ENCODE measurements around the gene SEMA6A.

Gene SEMA6A

DNA sequence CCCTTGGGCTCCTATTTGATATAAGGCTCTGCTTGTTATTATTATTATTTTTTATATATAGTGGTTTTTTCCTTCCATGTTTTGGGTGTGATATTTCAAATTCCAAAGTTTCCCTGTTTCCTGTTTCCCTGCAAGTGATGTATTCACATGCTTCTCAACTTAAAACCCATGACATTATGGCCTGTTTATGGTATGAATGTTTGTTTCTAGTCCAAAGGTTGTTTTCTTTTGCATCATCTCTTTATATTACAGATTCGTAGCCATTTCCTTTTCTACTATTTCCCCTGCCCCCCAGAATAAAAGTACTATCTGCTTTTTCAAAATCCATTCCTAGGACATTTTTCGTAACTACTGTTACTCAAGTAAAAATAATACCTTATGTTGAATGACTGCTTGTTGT is 7.5 kb downstream of the SEMA6A start:
- ChIA-PET POLR2A (no interaction called here), CTCF (interaction anchor here (1.1 kb wide), 1 partner anchor 9 kb away, joined by 3 read pairs; no protein-coding TSS in a partner anchor)
- no peak overlapping the region for H3K4me3 ChIP-seq (ENCODE audit: low read depth, low read length)

DNA sequence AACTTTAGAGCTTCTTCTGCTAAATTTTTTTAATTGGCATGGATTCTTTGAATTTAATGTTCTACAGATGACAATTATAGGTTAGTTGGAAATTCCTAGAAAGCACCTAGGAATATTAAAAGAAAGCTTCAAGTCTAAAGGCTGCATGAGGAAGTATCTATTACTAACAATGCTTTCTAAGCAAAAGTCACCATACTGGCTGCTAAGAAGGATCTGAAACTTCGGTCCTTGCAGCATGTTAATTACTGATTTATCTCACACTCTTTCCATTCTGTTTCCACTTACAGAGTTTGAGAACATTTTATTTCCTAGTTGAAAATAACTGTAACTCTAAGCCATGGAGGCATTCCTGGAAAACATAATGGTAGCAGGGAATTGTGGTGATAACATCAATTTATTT is 8.4 kb downstream of the SEMA6A start:
- no peak overlapping the region for H3K4me3 ChIP-seq (ENCODE audit: low read depth, low read length)
- TF ChIP-seq, protein P1, sequence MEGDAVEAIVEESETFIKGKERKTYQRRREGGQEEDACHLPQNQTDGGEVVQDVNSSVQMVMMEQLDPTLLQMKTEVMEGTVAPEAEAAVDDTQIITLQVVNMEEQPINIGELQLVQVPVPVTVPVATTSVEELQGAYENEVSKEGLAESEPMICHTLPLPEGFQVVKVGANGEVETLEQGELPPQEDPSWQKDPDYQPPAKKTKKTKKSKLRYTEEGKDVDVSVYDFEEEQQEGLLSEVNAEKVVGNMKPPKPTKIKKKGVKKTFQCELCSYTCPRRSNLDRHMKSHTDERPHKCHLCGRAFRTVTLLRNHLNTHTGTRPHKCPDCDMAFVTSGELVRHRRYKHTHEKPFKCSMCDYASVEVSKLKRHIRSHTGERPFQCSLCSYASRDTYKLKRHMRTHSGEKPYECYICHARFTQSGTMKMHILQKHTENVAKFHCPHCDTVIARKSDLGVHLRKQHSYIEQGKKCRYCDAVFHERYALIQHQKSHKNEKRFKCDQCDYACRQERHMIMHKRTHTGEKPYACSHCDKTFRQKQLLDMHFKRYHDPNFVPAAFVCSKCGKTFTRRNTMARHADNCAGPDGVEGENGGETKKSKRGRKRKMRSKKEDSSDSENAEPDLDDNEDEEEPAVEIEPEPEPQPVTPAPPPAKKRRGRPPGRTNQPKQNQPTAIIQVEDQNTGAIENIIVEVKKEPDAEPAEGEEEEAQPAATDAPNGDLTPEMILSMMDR (IDR thresholded peaks at IDR 0.05; ENCODE audit: insufficient read depth, low read length, missing control alignments): no peak
- DNase-seq (ENCODE audit: low read depth, low spot score): no peak
- POLR2A ChIA-PET: no interaction called here
- CTCF ChIA-PET: interaction anchor here (1.1 kb wide), 1 partner anchor 10 kb away, joined by 3 read pairs; no protein-coding TSS in a partner anchor

More for the DNA sequence above, 7.5 kb downstream of the SEMA6A start:
- no peak for DNase-seq (ENCODE audit: low read depth, low spot score)
- TF ChIP-seq, protein P1 (IDR thresholded peaks at IDR 0.05; ENCODE audit: insufficient read depth, low read length, missing control alignments): no peak

DNA sequence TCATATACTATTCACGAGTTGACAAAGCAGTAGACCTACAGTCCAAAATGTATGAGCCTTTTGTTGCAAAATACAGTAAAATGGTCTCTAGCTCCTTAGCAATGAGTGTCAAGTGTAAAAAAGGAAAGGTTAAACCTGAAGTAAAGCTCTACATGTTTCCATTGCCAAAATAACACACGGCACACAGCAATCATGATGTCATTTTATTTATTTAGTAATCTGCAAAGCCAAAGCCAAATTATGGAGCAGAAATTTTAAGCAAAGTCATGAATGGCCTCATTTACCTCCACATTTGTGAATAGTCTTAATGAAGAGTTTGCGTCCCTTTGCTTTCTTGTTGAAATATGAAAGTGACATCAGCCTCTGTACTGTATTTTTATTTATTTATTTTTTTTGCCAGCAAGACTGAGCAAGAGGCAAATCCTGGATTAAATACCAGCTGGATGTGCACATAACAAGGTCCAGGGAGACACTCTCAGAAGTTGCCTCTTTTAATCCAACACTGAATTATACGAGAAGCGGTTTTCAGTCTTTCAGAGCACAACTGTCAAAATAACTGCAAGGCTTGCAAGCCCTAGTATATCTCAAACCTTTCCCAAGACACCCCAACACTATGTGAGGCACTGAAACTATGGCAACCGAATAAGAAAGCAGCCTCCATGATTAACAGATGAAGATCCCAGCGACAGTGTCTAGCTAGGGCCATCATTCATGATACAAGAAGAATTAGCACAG is 9.7 kb downstream of the SEMA6A start:
- TF ChIP-seq, protein P1 (IDR thresholded peaks at IDR 0.05; ENCODE audit: insufficient read depth, low read length, missing control alignments): no peak
- CTCF ChIA-PET: no interaction called here
- POLR2A ChIA-PET: no interaction called here
- no peak overlapping the region for H3K4me3 ChIP-seq (ENCODE audit: low read depth, low read length)
- DNase-seq (ENCODE audit: low read depth, low spot score): no peak

DNA sequence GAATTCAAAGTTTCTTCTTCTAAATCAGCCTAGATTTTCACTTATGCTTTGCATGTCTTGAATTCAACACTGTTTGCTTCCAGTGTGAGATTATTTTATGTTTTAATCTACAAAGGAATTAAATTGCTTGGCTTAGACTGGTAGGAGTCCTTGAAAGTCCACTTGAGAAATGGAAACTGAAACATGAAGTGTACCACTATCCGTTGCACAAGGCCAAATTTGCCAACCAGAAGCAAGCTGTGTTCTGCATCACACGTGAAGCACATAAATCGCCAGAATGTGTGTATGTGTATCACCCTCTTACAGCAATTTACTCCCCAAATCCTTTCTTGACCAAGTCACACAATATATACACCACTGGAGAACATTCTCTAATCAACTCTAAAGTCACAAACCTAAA is 10.3 kb downstream of the SEMA6A start:
- CTCF ChIA-PET: no interaction called here
- POLR2A ChIA-PET: no interaction called here
- TF ChIP-seq, protein P1 (IDR thresholded peaks at IDR 0.05; ENCODE audit: insufficient read depth, low read length, missing control alignments): no peak

DNA sequence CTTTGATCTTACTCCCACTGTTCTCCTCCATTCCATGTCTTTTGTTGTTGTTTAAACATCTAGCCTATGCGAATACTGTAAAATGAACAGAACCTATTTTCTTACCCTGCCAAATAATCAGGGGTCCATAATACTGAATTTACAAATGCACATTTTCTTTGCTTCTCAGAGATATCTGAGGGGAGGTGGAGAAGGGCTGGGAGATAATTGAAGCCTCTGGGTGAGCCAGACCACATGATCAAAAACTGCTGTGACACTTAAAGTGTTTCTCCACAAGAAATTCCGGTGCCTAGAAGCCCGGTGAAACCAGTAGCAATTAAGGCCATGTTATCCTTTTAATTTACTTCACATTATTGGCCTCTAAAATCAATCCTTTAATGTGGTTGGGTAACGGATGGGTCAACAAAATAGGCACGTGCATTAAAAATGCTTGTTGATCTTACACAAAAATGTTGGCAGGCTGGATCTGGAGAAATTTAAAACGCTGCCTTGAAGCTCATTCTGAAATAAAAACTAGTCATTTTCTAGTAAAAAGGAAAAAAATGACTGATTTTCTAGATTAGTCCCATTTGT is 10.8 kb downstream of the SEMA6A start:
- DNase-seq (ENCODE audit: low read depth, low spot score): no peak
- POLR2A ChIA-PET: no interaction called here
- TF ChIP-seq, protein P1 (IDR thresholded peaks at IDR 0.05; ENCODE audit: insufficient read depth, low read length, missing control alignments): no peak
- H3K4me3 ChIP-seq (ENCODE audit: low read depth, low read length): no peak overlapping the region
- CTCF ChIA-PET: no interaction called here

More for the DNA sequence above, 10.3 kb downstream of the SEMA6A start:
- H3K4me3 ChIP-seq (ENCODE audit: low read depth, low read length): no peak overlapping the region
- DNase-seq (ENCODE audit: low read depth, low spot score): no peak

DNA sequence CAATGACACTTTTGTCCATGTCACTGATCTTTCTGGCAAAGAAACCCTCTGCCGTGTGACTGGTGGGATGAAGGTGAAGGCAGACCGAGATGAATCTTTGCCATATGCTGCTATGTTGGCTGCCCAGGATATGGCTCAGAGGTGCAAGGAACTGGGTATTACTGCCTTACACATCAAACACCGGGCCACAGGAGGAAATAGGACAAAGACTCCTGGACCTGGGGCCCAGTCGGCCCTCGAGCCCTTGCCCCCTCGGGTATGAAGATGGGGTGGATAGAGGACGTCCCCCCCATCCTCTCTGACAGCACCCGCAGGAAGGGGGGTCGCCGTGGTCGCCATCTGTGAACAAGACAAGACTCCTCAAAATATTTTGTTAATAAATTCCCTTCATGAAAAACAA is 12.0 kb downstream of the SEMA6A start:
- CTCF ChIA-PET: no interaction called here
- POLR2A ChIA-PET: no interaction called here
- TF ChIP-seq, protein P1 (IDR thresholded peaks at IDR 0.05; ENCODE audit: insufficient read depth, low read length, missing control alignments): no peak
- H3K4me3 ChIP-seq (ENCODE audit: low read depth, low read length): no peak overlapping the region
- no peak for DNase-seq (ENCODE audit: low read depth, low spot score)

Data from AG04449 (cell line).